Panc1 (cell line): Measurements from ENCODE around the gene SLC66A3. TPM values are rescaled to one million over a fixed set of nuclear protein-coding genes. Genes with fewer than 3 reads are reported as not detected.
A peak's percentile ranks its signal among the peaks of the same experiment; 100 is the strongest.

ENCODE experiments used
- ATAC-seq: fragments of 200-7000 bp; cut with Tn5 transposase; 2 replicates; pipeline ENCODE4 v1.9.1; 2020; ENCODE audit warnings: mild to moderate bottlenecking, moderate library complexity
- BruUV-seq: library from RNA; stranded (reverse); fragments of 400-500 nt; replicated peaks from 2 replicates; lab custom pipeline; 2021; lab: Mats Ljungman, UMichigan
- CTCF ChIA-PET: fragments of 300-600 bp; sonication (Branson Sonifier 250); formaldehyde crosslinking; loops from one replicate; lab custom pipeline; 2022; ENCODE audit warnings: antibody characterized with exemption; lab: Charles Lee
- POLR2A ChIA-PET: fragments of 300-600 bp; sonication (Branson Sonifier 250); formaldehyde crosslinking; loops from one replicate; lab custom pipeline; 2022; ENCODE audit warnings: antibody characterized with exemption; lab: Charles Lee
- DNase-seq: peaks from one replicate; pipeline ENCODE4 v3.0.0-alpha.2; 2010; ENCODE audit warnings: low read depth, low spot score
- H3K27ac ChIP-seq: 2 replicates; pipeline ENCODE4 v1.5.1; 2011; ENCODE audit warnings: mild to moderate bottlenecking, low read length, inconsistent platforms
- H3K27me3 ChIP-seq: fragments of 200-500 bp; sonication (Bioruptor generic); 2 replicates; pipeline ENCODE4 v1.6.0; 2014; ENCODE audit warnings: low read length, inconsistent platforms; ENCODE audit not compliant: control insufficient read depth, insufficient read depth
- H3K36me3 ChIP-seq: fragments of 200-500 bp; sonication (Bioruptor generic); 2 replicates; pipeline ENCODE4 v1.5.1; 2014; ENCODE audit warnings: inconsistent platforms, mild to moderate bottlenecking, low read length, moderate library complexity; ENCODE audit not compliant: control insufficient read depth, insufficient read depth
- H3K4me1 ChIP-seq: 2 replicates; pipeline ENCODE4 v1.5.1; 2011; ENCODE audit warnings: inconsistent platforms, mild to moderate bottlenecking, low read length, moderate library complexity; ENCODE audit not compliant: control insufficient read depth, insufficient read depth
- H3K4me3 ChIP-seq, 2 experiments: 2 replicates each; pipeline ENCODE4 v1.5.1; 2011 to 2012; ENCODE audit warnings: low read depth in 2 of 2, low read length in 2 of 2, mild to moderate bottlenecking in 2 of 2, inconsistent platforms in 1 of 2, moderate library complexity in 1 of 2
- H3K9me3 ChIP-seq: fragments of 200-500 bp; sonication (Bioruptor generic); 2 replicates; pipeline ENCODE4 v1.5.1; 2014; ENCODE audit warnings: low read depth, mild to moderate bottlenecking, inconsistent platforms, low read length, moderate library complexity; ENCODE audit not compliant: control insufficient read depth, insufficient read depth
- CTCF ChIP-seq: fragments of 450-650 bp; IDR thresholded peaks from 2 replicates; pipeline ENCODE4 v1.5.1; 2017; ENCODE audit warnings: mild to moderate bottlenecking
- POLR2AphosphoS5 ChIP-seq: IDR thresholded peaks from 2 replicates; pipeline ENCODE4 v1.6.1; 2012; ENCODE audit warnings: mild to moderate bottlenecking, low read depth, low read length, moderate library complexity
- SIN3A ChIP-seq: IDR thresholded peaks from 2 replicates; pipeline ENCODE4 v1.6.1; 2012; ENCODE audit warnings: low read depth, mild to moderate bottlenecking, low read length, moderate library complexity, borderline replicate concordance; ENCODE audit not compliant: insufficient read depth
- TCF7L2 ChIP-seq: IDR thresholded peaks from 2 replicates; pipeline ENCODE4 v1.6.1; 2011; ENCODE audit warnings: mild to moderate bottlenecking, low read depth, low read length, inconsistent platforms
- in situ Hi-C: cut with HindIII; loops from 2 replicates; pipeline ENCODE4 v1.10.0; 2016; ENCODE audit warnings: low sequenced_read_pairs, low pct_unique_long_range_greater_than_20kb
- intact Hi-C: fragments of 100-400 bp; cut with micrococcal nuclease; formaldehyde crosslinking; loops from one replicate; pipeline ENCODE4 v1.10.0; 2022; ENCODE audit not compliant: unreplicated experiment
- total RNA-seq: library from RNA; stranded (reverse); gene quantifications from one replicate; pipeline ENCODE4 v1.2.1, GENCODE V29; 2021; ENCODE audit not compliant: unreplicated experiment
- TF ChIP-seq, protein P1 (sequence below), 2 experiments: IDR thresholded peaks; 2 replicates each; pipeline ENCODE4 v1.6.1; 2011 to 2012; ENCODE audit warnings: low read depth in 2 of 2, control low read depth in 1 of 2, low read length in 1 of 2, mild to moderate bottlenecking in 1 of 2, moderate library complexity in 1 of 2; ENCODE audit not compliant: insufficient read depth in 1 of 2

The SLC66A3 gene
- total RNA-seq, 1 experiment from 2014 or later, result 39.1 TPM

DNA sequence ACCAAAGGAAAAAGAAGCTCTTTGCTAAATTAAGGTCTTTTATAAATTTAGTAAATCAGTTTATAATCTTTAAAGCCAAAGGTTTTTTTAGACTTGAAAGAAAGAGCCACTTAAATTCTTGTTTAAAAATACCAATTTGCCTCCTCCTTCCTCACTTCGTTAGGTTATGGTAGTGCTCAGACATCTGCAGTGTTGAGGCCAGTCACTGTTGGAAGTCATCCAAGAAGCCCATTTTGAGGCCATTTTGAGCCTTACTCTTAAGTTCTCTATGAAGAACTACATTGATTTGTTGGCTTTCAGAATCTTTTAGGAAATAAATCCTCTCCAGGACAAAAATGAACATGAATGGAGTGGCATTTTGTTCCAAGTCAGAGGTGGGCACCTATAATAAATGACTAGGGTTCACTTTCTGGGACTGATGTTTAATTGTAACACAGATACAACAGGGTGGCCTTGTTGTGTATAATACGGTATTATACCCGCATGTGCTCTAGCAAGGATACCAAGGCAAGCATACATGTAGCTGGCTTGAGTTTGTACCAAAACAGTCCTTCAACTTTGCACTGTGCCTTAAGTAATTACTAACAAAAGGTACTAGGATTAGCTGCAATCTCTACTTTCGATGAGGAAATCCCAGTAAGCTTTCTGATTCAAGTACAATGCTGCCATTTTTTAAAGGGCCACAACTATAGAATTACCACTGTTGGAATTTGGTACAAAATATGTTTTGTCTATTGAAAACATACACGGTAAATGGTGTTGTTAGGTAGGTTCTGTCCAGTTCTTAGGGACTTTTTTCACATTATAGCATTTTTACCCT is 22.8 kb downstream of the SLC66A3 start:
- Histone ChIP-seq H3K27me3 (no peaks in the 10 kb centered on the region), H3K9me3 (no peaks in the 10 kb centered on the region), H3K4me1 (no peaks in the 10 kb centered on the region), H3K4me3 (no peak overlapping the region), H3K36me3 (peaks cover 5% of the 10 kb centered on the region), H3K27ac (no peak overlapping the region)
- CTCF ChIA-PET, result no interaction called here
- ATAC-seq (no peak), DNase-seq (no peak)
- intact Hi-C loops (no loop called here), in situ Hi-C loops (no loop called here)
- TSS peak; percentile 68 for BruUV-seq
- no peak for TF ChIP-seq CTCF
- no peak for TF ChIP-seq POLR2AphosphoS5
- TF ChIP-seq SIN3A, result no peak
- no peak for TF ChIP-seq TCF7L2
- POLR2A ChIA-PET, result no interaction called here

DNA sequence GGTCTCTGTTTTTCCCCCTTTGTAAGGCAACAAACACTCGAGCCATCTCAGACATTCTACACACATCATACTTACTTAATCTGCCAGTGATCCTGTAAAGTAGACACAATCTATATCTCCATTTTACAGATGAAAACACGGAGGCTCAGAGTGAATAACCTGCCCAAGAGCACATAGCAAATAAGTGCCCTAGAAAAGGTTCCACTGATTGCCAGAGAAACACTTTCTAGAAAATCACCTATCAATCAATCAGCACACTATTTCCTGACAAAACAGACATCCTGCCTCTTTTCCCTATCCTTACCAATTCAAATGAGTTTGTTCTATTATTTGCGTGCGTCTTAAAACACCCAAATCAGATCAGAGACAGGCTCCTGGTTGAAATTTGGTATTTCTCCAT is 23.9 kb downstream of the SLC66A3 start:
- in situ Hi-C loops (no loop called here), intact Hi-C loops (no loop called here)
- POLR2A ChIA-PET, result no interaction called here
- TF ChIP-seq TCF7L2, result no peak
- no peak for TF ChIP-seq POLR2AphosphoS5
- TF ChIP-seq, protein P1, sequence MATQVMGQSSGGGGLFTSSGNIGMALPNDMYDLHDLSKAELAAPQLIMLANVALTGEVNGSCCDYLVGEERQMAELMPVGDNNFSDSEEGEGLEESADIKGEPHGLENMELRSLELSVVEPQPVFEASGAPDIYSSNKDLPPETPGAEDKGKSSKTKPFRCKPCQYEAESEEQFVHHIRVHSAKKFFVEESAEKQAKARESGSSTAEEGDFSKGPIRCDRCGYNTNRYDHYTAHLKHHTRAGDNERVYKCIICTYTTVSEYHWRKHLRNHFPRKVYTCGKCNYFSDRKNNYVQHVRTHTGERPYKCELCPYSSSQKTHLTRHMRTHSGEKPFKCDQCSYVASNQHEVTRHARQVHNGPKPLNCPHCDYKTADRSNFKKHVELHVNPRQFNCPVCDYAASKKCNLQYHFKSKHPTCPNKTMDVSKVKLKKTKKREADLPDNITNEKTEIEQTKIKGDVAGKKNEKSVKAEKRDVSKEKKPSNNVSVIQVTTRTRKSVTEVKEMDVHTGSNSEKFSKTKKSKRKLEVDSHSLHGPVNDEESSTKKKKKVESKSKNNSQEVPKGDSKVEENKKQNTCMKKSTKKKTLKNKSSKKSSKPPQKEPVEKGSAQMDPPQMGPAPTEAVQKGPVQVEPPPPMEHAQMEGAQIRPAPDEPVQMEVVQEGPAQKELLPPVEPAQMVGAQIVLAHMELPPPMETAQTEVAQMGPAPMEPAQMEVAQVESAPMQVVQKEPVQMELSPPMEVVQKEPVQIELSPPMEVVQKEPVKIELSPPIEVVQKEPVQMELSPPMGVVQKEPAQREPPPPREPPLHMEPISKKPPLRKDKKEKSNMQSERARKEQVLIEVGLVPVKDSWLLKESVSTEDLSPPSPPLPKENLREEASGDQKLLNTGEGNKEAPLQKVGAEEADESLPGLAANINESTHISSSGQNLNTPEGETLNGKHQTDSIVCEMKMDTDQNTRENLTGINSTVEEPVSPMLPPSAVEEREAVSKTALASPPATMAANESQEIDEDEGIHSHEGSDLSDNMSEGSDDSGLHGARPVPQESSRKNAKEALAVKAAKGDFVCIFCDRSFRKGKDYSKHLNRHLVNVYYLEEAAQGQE (IDR thresholded peaks at IDR 0.05; ENCODE audit: insufficient read depth in 1 of 2, low read depth in 2 of 2, low read length in 1 of 2), result no peak
- TF ChIP-seq SIN3A, result no peak
- TF ChIP-seq CTCF, result no peak
- Histone ChIP-seq H3K4me3 (no peak overlapping the region), H3K27ac (no peak overlapping the region), H3K36me3 (peaks cover 9% of the 10 kb centered on the region), H3K27me3 (no peaks in the 10 kb centered on the region), H3K9me3 (no peaks in the 10 kb centered on the region), H3K4me1 (no peaks in the 10 kb centered on the region)
- no peak for DNase-seq
- no TSS peak for BruUV-seq
- no peak for ATAC-seq
- CTCF ChIA-PET, result no interaction called here
